A549 (cell line): ENCODE data around the gene GNA12. TPM values are rescaled to one million over a fixed set of nuclear protein-coding genes. Genes with fewer than 3 reads are reported as not detected.

Source experiments
- ATAC-seq, 2 experiments: fragments of 200-7000 bp in 1 of 2; fragments of >200 bp in 1 of 2; cut with Nextera tagmentation in 1 of 2; cut with Tn5 transposase in 1 of 2; 3 replicates each; pipeline versions ENCODE4 v1.8.0 to v1.9.1; 2018 to 2020; ENCODE audit warnings: mild to moderate bottlenecking in 1 of 2, moderate library complexity in 1 of 2
- CTCF ChIA-PET: fragments of 300-600 bp; sonication (Branson Sonifier 250); formaldehyde crosslinking; extraction: SDS; loops from one replicate; lab custom pipeline; 2021; ENCODE audit warnings: antibody characterized with exemption, inconsistent platforms; lab: Yijun Ruan, JAX
- POLR2A ChIA-PET: fragments of 350-600 bp; formaldehyde crosslinking; extraction: SDS; loops from one replicate; lab custom pipeline; 2021; ENCODE audit warnings: antibody characterized with exemption, inconsistent platforms; lab: Yijun Ruan, JAX
- DNase-seq, 2 experiments: peaks; one replicate each; pipeline versions ENCODE4 v3.0.0 to v3.0.0-alpha.2; 2011 to 2016; ENCODE audit warnings: low read depth in 1 of 2, low spot score in 1 of 2
- FAIRE-seq: peaks from 2 replicates; lab custom pipeline; 2011; peaks lifted over from hg19 to GRCh38; lab: Jason Lieb, UNC
- H3K27ac ChIP-seq, 2 experiments: fragments of >200 bp; sonication (Bioruptor Twin); formaldehyde crosslinking; 3 replicates each; pipeline ENCODE4 v1.5.1; 2016 to 2017
- H3K4me1 ChIP-seq: fragments of >200 bp; sonication (Bioruptor Twin); formaldehyde crosslinking; 3 replicates; pipeline ENCODE4 v1.6.1; 2016
- H3K4me2 ChIP-seq: fragments of >200 bp; sonication (Bioruptor Twin); formaldehyde crosslinking; 3 replicates; pipeline ENCODE4 v1.6.1; 2016
- H3K4me3 ChIP-seq: fragments of >200 bp; sonication (Bioruptor Twin); formaldehyde crosslinking; 3 replicates; pipeline ENCODE4 v1.5.1; 2016
- H3K9me3 ChIP-seq: fragments of >200 bp; sonication (Bioruptor Twin); formaldehyde crosslinking; 3 replicates; pipeline ENCODE4 v1.6.1; 2016
- BHLHE40 ChIP-seq: IDR thresholded peaks from 2 replicates; pipeline ENCODE4 v1.6.1; 2012; ENCODE audit warnings: low read depth, low read length, inconsistent platforms
- CBX8 ChIP-seq: fragments of 200-600 bp; sonication (generic); IDR thresholded peaks from 2 replicates; pipeline ENCODE4 v1.6.1; 2016
- CEBPB ChIP-seq, 2 experiments: fragments of >200 bp in 1 of 2; sonication (Bioruptor Twin) in 1 of 2; formaldehyde crosslinking in 1 of 2; IDR thresholded peaks; 2 replicates each; pipeline ENCODE4 v1.6.1; 2012 to 2016
- E2F6 ChIP-seq: IDR thresholded peaks from 2 replicates; pipeline ENCODE4 v1.6.1; 2012; ENCODE audit warnings: low read depth, borderline replicate concordance
- EP300 ChIP-seq, 2 experiments: fragments of >200 bp; sonication (Bioruptor Twin); formaldehyde crosslinking; IDR thresholded peaks; 2 replicates in 1 of 2; 3 replicates in 1 of 2; pipeline ENCODE4 v1.6.1; 2016 to 2017
- FOXS1 ChIP-seq: fragments of 250-450 bp; sonication (Bioruptor Pico); IDR thresholded peaks from 2 replicates; pipeline ENCODE4 v1.5.0; 2020; ENCODE audit warnings: mild to moderate bottlenecking, moderate library complexity
- HES2 ChIP-seq: fragments of >200 bp; sonication (Bioruptor Twin); formaldehyde crosslinking; IDR thresholded peaks from 2 replicates; pipeline ENCODE4 v1.6.1; 2016
- HEYL ChIP-seq: fragments of 250-450 bp; sonication (Bioruptor Pico); IDR thresholded peaks from 2 replicates; pipeline ENCODE4 v1.8.0; 2021; ENCODE audit warnings: mild to moderate bottlenecking, moderate library complexity
- HMGXB4 ChIP-seq: fragments of 250-450 bp; sonication (Bioruptor Pico); IDR thresholded peaks from 2 replicates; pipeline ENCODE4 v1.5.0; 2021; ENCODE audit warnings: mild to moderate bottlenecking, moderate library complexity, borderline replicate concordance
- HOXB13 ChIP-seq: fragments of 250-450 bp; sonication (Bioruptor Pico); IDR thresholded peaks from 2 replicates; pipeline ENCODE4 v1.5.0; 2020; ENCODE audit warnings: low read depth, mild to moderate bottlenecking, moderate library complexity
- KDM1A ChIP-seq: fragments of 200-600 bp; sonication (generic); IDR thresholded peaks from 2 replicates; pipeline ENCODE4 v1.6.1; 2016; ENCODE audit warnings: low read depth, mild to moderate bottlenecking
- RAD21 ChIP-seq, 2 experiments: fragments of >200 bp in 1 of 2; sonication (Bioruptor Twin) in 1 of 2; formaldehyde crosslinking in 1 of 2; IDR thresholded peaks in 1 of 2; conservative IDR thresholded peaks in 1 of 2; 2 replicates in 1 of 2; 3 replicates in 1 of 2; pipeline ENCODE4 v1.6.1; 2012 to 2018; ENCODE audit warnings: inconsistent platforms in 1 of 2
- RCOR1 ChIP-seq: fragments of 150-350 bp; IDR thresholded peaks from 2 replicates; pipeline ENCODE4 v1.6.1; 2014; ENCODE audit warnings: antibody characterized with exemption, low read length, low read depth
- RFX5 ChIP-seq: fragments of 450-650 bp; IDR thresholded peaks from 2 replicates; pipeline ENCODE4 v1.7.1; 2014; ENCODE audit warnings: antibody characterized with exemption, mild to moderate bottlenecking, moderate library complexity
- SMC3 ChIP-seq: fragments of >200 bp; sonication (Bioruptor Twin); formaldehyde crosslinking; IDR thresholded peaks from 3 replicates; pipeline ENCODE4 v1.6.1; 2018; ENCODE audit warnings: inconsistent platforms
- TFCP2L1 ChIP-seq: fragments of 250-450 bp; sonication (Bioruptor Pico); IDR thresholded peaks from 2 replicates; pipeline ENCODE4 v1.5.0; 2021; ENCODE audit warnings: mild to moderate bottlenecking
- ZNF302 ChIP-seq: fragments of 250-450 bp; sonication (Bioruptor Pico); IDR thresholded peaks from 2 replicates; pipeline ENCODE4 v1.9.0; 2021; ENCODE audit warnings: inconsistent platforms, mild to moderate bottlenecking, moderate library complexity
- ZSCAN20 ChIP-seq: fragments of 250-450 bp; sonication (Bioruptor Pico); IDR thresholded peaks from 2 replicates; pipeline ENCODE4 v1.8.0; 2022; ENCODE audit warnings: mild to moderate bottlenecking, moderate library complexity
- WGBS: methylation state at CpG from one replicate; pipeline ENCODE4 v1.1.6; 2017; ENCODE audit errors: missing lambda C conversion rate; 5-methylcytosine and 5-hydroxymethylcytosine counted together
- polyA plus RNA-seq, 4 experiments: library from polyadenylated mRNA; depleted of rRNA in 3 of 4; stranded (reverse); fragments of >200 nt; fragmentation: RNase III in 1 of 4; extraction: RNeasy Plus Mini Kit Qiagen cat#74134 plus additional on column Dnase treatment in 1 of 4; gene quantifications; 2 replicates in 3 of 4; 3 replicates in 1 of 4; pipeline ENCODE4 v1.2.3, GENCODE V29; 2011 to 2017

Gene GNA12
- polyA plus RNA-seq, 2 of the 4 experiments (the other 2 are of a cell fraction), result 33.0 to 43.7 TPM

GRCh38 chr7:2859952-2860351 is 15.8 kb upstream of the GNA12 start:
- ATAC-seq (no peak), DNase-seq (no peak), FAIRE-seq (no peak)
- CTCF ChIA-PET, result interaction anchor here (1.0 kb wide), 1 partner anchor 179 kb away, joined by 3 read pairs; no protein-coding TSS in a partner anchor
- 85% methylated on average over 6 of the region's 6 CpGs for WGBS
- Histone ChIP-seq H3K9me3 (no peaks in the 10 kb centered on the region), H3K4me2 (no peak overlapping the region), H3K4me3 (no peak overlapping the region), H3K4me1 (peaks cover 13% of the 10 kb centered on the region), H3K27ac (no peak overlapping the region)
- TF ChIP-seq RCOR1 (no peak), EP300 (IDR thresholded peaks at IDR 0.05) (no peak), BHLHE40 (no peak), TFCP2L1 (CRISPR knock-in tag) (no peak), E2F6 (no peak), KDM1A (peak; percentile 48; the same call in 1 of the 2 replicates)
- POLR2A ChIA-PET, result no interaction called here

GRCh38 chr7:2858621-2859020 is 14.5 kb upstream of the GNA12 start:
- WGBS, result 72% methylated on average over 5 of the region's 5 CpGs
- H3K4me2 ChIP-seq, result no peak overlapping the region
- POLR2A ChIA-PET, result no interaction called here
- H3K27ac ChIP-seq, result no peak overlapping the region
- CTCF ChIA-PET, result no interaction called here
- H3K4me1 ChIP-seq, result peaks cover 7% of the 10 kb centered on the region
- TF ChIP-seq KDM1A (no peak), HEYL (no peak), RAD21 (conservative IDR thresholded peaks at IDR 0.05 in 1 of 2, IDR thresholded peaks at IDR 0.05 in 1 of 2) (no peak), HOXB13 (CRISPR knock-in tag) (no peak), RFX5 (no peak)
- DNase-seq, result no peak
- FAIRE-seq, result no peak
- ATAC-seq, result no peak
- H3K9me3 ChIP-seq, result no peaks in the 10 kb centered on the region
- no peak overlapping the region for H3K4me3 ChIP-seq

GRCh38 chr7:2856388-2857169 is 12.5 kb upstream of the GNA12 start:
- WGBS, result 74% methylated on average over 5 of the region's 5 CpGs
- ATAC-seq (0 out of 6 replicates have a peak, but pooled peaks of 1 of the 2 experiments have one; percentile 27), FAIRE-seq (no peak), DNase-seq (no peak)
- POLR2A ChIA-PET, result no interaction called here
- no peak for TF ChIP-seq RAD21 (conservative IDR thresholded peaks at IDR 0.05 in 1 of 2, IDR thresholded peaks at IDR 0.05 in 1 of 2)
- no peak for TF ChIP-seq HES2
- no peak for TF ChIP-seq KDM1A
- no peak for TF ChIP-seq ZSCAN20
- TF ChIP-seq CBX8, result no peak
- no peak for TF ChIP-seq ZNF302 (CRISPR knock-in tag)
- no peak for TF ChIP-seq FOXS1 (CRISPR knock-in tag)
- no peak for TF ChIP-seq TFCP2L1 (CRISPR knock-in tag)
- TF ChIP-seq CEBPB (IDR thresholded peaks at IDR 0.05), result no peak
- TF ChIP-seq SMC3, result no peak
- no peak for TF ChIP-seq HMGXB4
- TF ChIP-seq BHLHE40, result no peak
- no peaks in the 10 kb centered on the region for H3K9me3 ChIP-seq
- H3K27ac ChIP-seq, result no peak overlapping the region
- CTCF ChIA-PET, result interaction anchor here (1.4 to 6.6 kb wide), 2 partner anchors 8 to 9 kb away, joined by 5 to 47 read pairs; no protein-coding TSS in a partner anchor
- H3K4me1 ChIP-seq, result no peaks in the 10 kb centered on the region
- H3K4me3 ChIP-seq, result no peak overlapping the region
- no peak overlapping the region for H3K4me2 ChIP-seq
